ENCODE measurements around the gene FTCDNL1.

DNA sequence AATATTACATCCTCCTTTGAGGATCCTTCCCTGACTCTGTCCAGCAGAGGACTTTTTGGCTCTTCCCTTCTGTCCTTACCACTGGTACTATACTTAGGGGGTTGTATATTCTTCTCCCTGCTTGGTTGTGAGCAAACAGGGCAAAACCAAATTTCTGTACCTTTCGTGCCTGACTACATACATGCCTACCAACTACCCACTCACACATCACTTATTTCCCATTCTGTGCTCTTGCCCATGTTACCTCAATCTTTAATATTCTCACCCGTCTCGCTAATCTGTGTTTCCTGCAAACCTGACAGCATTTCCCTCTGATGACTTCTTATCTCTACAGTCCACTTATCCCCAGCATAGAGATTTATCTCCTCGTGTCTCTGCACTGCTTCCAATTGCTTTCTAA, 58.6 kb downstream of the FTCDNL1 start:
- TF ChIP-seq, protein P1, sequence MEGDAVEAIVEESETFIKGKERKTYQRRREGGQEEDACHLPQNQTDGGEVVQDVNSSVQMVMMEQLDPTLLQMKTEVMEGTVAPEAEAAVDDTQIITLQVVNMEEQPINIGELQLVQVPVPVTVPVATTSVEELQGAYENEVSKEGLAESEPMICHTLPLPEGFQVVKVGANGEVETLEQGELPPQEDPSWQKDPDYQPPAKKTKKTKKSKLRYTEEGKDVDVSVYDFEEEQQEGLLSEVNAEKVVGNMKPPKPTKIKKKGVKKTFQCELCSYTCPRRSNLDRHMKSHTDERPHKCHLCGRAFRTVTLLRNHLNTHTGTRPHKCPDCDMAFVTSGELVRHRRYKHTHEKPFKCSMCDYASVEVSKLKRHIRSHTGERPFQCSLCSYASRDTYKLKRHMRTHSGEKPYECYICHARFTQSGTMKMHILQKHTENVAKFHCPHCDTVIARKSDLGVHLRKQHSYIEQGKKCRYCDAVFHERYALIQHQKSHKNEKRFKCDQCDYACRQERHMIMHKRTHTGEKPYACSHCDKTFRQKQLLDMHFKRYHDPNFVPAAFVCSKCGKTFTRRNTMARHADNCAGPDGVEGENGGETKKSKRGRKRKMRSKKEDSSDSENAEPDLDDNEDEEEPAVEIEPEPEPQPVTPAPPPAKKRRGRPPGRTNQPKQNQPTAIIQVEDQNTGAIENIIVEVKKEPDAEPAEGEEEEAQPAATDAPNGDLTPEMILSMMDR (IDR thresholded peaks at IDR 0.05), result no peak
- TF ChIP-seq EP300 (IDR thresholded peaks at IDR 0.05), result no peak
- TF ChIP-seq POLR2A (IDR thresholded peaks at IDR 0.05), result no peak
- no peak for TF ChIP-seq POLR2AphosphoS5 (IDR thresholded peaks at IDR 0.05)
